Measurements from ENCODE around the gene FAF1.

- TF ChIP-seq POLR2A (IDR thresholded peaks at IDR 0.05) (no peak), CTCF (IDR thresholded peaks at IDR 0.05) (no peak)
Measured at GRCh38 chr1:50959303-50959912, 659 bp downstream of the FAF1 start.
